Transverse colon (tissue), 4 donors: ENCODE results near the gene NKPD1. TPM values are rescaled to one million over a fixed set of nuclear protein-coding genes. Genes with fewer than 3 reads are reported as not detected.

Source experiments
- DNase-seq: peaks from one replicate; pipeline ENCODE4 v3.0.0-alpha.2; 2019
- H3K27ac ChIP-seq, 4 donors: fragments of 200-600 bp; sonication (generic); 2 replicates each; pipeline ENCODE4 v1.5.1; 2016 to 2018; ENCODE audit warnings: inconsistent platforms in 4 of 4
- H3K27me3 ChIP-seq: fragments of 200-600 bp; sonication (generic); 2 replicates; pipeline ENCODE4 v1.5.1; 2017; ENCODE audit warnings: inconsistent platforms
- H3K36me3 ChIP-seq, 4 donors: fragments of 200-600 bp; sonication (generic); 2 replicates each; pipeline ENCODE4 v1.5.1; 2017 to 2019; ENCODE audit warnings: inconsistent platforms in 4 of 4
- H3K4me1 ChIP-seq, 4 donors: fragments of 200-600 bp; sonication (generic); 2 replicates each; pipeline ENCODE4 v1.5.1; 2017 to 2020; ENCODE audit warnings: inconsistent platforms in 4 of 4
- H3K4me3 ChIP-seq, 4 donors: fragments of 200-600 bp; sonication (generic); 1 replicate in 1 of 4; 2 replicates in 3 of 4; pipeline versions ENCODE4 v1.5.1 to v1.6.1; 2017 to 2019; ENCODE audit warnings: inconsistent platforms in 4 of 4
- H3K9me3 ChIP-seq, 2 donors: fragments of 200-600 bp; sonication (generic); 2 replicates each; pipeline ENCODE4 v1.5.1; 2017 to 2019; ENCODE audit warnings: inconsistent platforms in 2 of 2
- EP300 ChIP-seq: sonication (generic); formaldehyde crosslinking; IDR thresholded peaks from one replicate; pipeline ENCODE4 v1.6.1; 2017; ENCODE audit warnings: antibody characterized with exemption, low read depth
- POLR2A ChIP-seq: fragments of 450-650 bp; IDR thresholded peaks from one replicate; pipeline ENCODE4 v1.6.1; 2016; ENCODE audit warnings: antibody characterized with exemption, mild to moderate bottlenecking, moderate library complexity
- POLR2AphosphoS5 ChIP-seq, 3 donors: sonication (generic); formaldehyde crosslinking; IDR thresholded peaks; one replicate each; pipeline ENCODE4 v1.6.1; 2016; ENCODE audit warnings: antibody characterized with exemption in 3 of 3
- WGBS, 2 donors: methylation state at CpG; one replicate each; pipeline ENCODE4 v1.1.5; 2018; ENCODE audit warnings: low coverage in 1 of 2; 5-methylcytosine and 5-hydroxymethylcytosine counted together
- in situ Hi-C, 4 donors: fragments of 200-750 bp; cut with MboI; loops; one replicate each; pipeline versions ENCODE4 v1.15.0 to v1.15.1; 2017; ENCODE audit warnings: low sequenced_read_pairs in 3 of 4, low pct_ligation_motif_present in 1 of 4, low pct_unique_long_range_greater_than_20kb in 1 of 4
- intact Hi-C: fragments of 100-400 bp; cut with DNase I; formaldehyde crosslinking; loops from one replicate; pipeline ENCODE4 v1.15.1; 2023; ENCODE audit warnings: low total_unique reads
- total RNA-seq, 4 donors: library from RNA; depleted of rRNA; stranded (reverse); fragments of >200 nt; gene quantifications; one replicate each; pipeline ENCODE4 v1.1.0, GENCODE V29; 2016
- TF ChIP-seq, protein P1 (sequence below), 5 experiments: fragments of 200-600 bp in 3 of 5; fragments of 450-650 bp in 2 of 5; sonication (generic) in 3 of 5; IDR thresholded peaks; 1 replicate in 2 of 5; 2 replicates in 3 of 5; pipeline ENCODE4 v1.5.1; 2016 to 2017; ENCODE audit warnings: antibody characterized with exemption in 5 of 5, inconsistent platforms in 3 of 5, mild to moderate bottlenecking in 2 of 5, moderate library complexity in 1 of 5

The NKPD1 gene
- total RNA-seq, 4 donors from 2014 or later = 0.32 to 1.5 TPM; not detected in 2

DNA sequence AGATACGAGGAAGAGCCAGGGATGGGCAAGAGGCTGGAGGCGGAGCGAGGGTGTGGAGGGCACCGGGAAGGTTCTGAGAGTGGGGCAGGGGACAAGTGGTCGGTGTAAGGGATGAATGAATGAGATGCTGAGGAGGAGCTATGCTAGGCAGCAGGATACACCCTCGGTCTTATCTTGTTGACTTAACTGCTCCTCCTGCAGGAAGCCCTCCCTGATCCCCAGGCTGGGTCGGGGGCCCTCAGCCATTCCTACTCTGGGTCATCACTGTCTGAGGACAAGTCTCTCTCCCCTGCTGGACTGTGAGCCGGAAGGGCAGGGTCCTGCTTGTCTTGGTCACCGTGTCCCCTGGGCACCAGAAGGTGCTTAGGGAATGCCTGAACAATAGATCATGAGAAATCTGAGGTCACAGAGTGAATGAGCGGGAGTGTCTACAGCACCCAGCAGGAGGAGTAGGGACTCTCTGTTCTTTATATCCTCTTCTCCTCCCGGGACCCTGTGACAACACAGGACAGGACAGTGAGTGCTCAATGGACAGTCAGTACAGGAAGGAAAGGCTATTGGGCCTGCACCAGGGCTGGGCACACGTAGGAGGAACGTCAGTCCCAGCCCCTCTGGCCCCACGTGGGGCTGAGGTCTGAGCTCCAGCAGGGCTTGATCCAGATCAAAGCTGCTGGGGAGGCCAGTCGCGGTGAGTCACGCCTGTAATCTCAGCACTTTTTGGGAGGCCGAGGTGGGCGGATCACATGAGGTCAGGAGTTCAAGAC is 6.5 kb downstream of the NKPD1 start:
- no peaks in the 10 kb centered on the region for H3K9me3 ChIP-seq
- no peaks in the 10 kb centered on the region for H3K36me3 ChIP-seq
- TF ChIP-seq POLR2AphosphoS5 (IDR thresholded peaks at IDR 0.05) (no peak), EP300 (no peak), POLR2A (no peak)
- TF ChIP-seq, protein P1, sequence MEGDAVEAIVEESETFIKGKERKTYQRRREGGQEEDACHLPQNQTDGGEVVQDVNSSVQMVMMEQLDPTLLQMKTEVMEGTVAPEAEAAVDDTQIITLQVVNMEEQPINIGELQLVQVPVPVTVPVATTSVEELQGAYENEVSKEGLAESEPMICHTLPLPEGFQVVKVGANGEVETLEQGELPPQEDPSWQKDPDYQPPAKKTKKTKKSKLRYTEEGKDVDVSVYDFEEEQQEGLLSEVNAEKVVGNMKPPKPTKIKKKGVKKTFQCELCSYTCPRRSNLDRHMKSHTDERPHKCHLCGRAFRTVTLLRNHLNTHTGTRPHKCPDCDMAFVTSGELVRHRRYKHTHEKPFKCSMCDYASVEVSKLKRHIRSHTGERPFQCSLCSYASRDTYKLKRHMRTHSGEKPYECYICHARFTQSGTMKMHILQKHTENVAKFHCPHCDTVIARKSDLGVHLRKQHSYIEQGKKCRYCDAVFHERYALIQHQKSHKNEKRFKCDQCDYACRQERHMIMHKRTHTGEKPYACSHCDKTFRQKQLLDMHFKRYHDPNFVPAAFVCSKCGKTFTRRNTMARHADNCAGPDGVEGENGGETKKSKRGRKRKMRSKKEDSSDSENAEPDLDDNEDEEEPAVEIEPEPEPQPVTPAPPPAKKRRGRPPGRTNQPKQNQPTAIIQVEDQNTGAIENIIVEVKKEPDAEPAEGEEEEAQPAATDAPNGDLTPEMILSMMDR (IDR thresholded peaks at IDR 0.05) = no peak
- H3K27me3 ChIP-seq = peaks cover 66% of the 10 kb centered on the region
- in situ Hi-C loops (no loop called here), intact Hi-C loops (no loop called here)
- H3K27ac ChIP-seq = no peak overlapping the region
- H3K4me3 ChIP-seq = peak overlapping the region in 2 of 4 donors; percentile 24 to 27
- H3K4me1 ChIP-seq = peaks cover 20 to 32% (median 25%) of the 10 kb centered on the region in 4 donors
- 38 to 60% methylated on average over 3 to 18 of the region's 19 CpGs for WGBS, 2 donors
- DNase-seq = no peak

DNA sequence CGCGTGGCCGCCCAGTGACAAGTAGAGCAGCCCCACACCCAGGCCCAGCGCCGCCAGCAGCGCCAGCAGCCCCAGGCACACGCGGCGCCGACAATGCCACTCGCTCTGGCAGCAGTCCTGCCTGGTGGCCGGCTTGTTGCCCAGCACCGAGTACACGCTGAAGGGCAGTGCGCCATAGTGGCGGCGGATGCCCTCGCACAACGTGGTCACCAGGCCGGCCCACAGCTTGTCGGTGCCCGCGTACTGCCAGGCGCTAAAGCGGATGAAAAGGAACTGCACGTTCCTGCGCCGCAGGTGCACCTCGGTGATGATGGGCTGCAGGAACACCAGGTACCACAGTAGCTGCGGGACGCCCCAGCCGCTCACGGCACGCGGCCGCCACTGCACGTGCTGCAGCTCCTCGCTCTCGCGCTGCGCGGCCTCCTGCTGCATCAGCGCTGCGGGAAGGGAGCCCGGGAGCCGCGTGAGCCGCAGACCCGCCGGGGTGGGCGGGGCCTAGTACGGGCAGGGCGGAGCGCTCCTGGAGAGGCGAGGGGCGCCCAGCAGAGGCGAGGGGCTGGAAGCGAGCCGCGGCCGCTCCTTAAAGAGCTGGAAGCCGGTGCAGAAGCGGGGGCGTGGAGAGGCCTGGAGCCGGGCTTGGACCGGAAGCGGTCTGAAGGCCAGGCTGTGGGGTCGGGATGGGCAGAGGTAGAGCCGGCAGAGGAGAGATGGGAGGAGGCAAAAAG is 7.3 kb downstream of the NKPD1 start:
- Histone ChIP-seq H3K36me3 (no peaks in the 10 kb centered on the region), H3K27ac (peak overlapping the region in 2 of 4 donors; percentile 14 to 23), H3K4me1 (peaks cover 20 to 32% (median 25%) of the 10 kb centered on the region in 4 donors), H3K27me3 (peaks cover 59% of the 10 kb centered on the region), H3K4me3 (peak overlapping the region in 2 of 4 donors; percentile 24 to 27), H3K9me3 (no peaks in the 10 kb centered on the region)
- peak; percentile 36 for DNase-seq
- in situ Hi-C loops = no loop called here
- intact Hi-C loops = no loop called here
- 0 to 2% methylated on average over 7 to 57 of the region's 69 CpGs for WGBS, 2 donors
- TF ChIP-seq POLR2A = no peak
- no peak for TF ChIP-seq EP300
- TF ChIP-seq, protein P1 (IDR thresholded peaks at IDR 0.05) = no peak
- no peak for TF ChIP-seq POLR2AphosphoS5 (IDR thresholded peaks at IDR 0.05)

DNA sequence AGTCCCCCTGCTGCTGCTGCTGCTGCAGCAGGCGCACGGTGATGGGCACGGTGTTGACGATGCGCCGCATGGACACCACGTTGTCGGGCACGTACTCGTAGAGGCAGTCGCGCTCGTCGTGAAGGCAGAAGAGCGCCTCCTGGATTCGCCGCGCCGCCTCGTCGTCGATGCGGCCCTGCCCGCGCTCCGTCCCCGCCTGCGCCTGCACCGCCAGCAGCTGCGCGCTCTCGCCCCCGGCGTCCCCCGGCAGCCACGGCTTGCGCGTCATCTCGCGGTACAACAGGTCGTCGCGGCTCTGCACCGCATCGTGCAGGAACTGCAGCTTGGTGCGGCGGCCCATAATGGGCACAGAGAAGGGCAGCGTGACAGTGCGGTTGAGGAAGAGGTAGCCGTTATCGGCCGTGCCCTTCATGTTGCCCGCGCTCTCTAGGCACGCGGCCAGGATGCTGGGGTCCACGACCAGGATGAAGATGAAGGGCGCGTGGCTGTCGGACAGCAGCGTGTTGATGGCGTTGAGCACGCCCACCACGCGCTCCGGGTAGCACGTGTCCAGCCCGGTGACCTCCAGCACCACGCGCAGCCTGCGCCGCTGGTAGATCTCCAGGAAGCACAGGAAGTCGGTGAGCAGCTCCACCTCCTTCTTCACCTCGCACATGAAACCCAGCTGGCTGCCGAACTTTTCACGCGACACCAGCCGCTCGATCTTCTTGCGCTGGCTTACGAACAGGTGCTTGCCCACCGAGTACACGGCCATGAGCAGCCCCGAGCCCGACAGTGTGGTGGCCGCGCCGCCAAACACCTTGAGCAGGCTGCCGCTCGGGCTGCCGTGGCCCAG is 8.1 kb downstream of the NKPD1 start:
- intact Hi-C loops (no loop called here), in situ Hi-C loops (no loop called here)
- 9% methylated on average over 35 of the region's 91 CpGs; no CpG with 5 or more reads in 1 of the 2 donors for WGBS, 2 donors
- Histone ChIP-seq H3K27me3 (peaks cover 51% of the 10 kb centered on the region), H3K4me1 (peaks cover 20 to 32% (median 25%) of the 10 kb centered on the region in 4 donors), H3K27ac (peak overlapping the region in 2 of 4 donors; percentile 14 to 23), H3K9me3 (no peaks in the 10 kb centered on the region), H3K36me3 (no peaks in the 10 kb centered on the region), H3K4me3 (peak overlapping the region in 2 of 4 donors; percentile 24 to 27)
- TF ChIP-seq, protein P1 (IDR thresholded peaks at IDR 0.05) = peak in 2 of 5 experiments; percentile 3 to 8
- TF ChIP-seq EP300 = no peak
- DNase-seq = peak; percentile 67
